Endothelial cell of umbilical vein (primary cell): Measurements from ENCODE around the gene ZNF660. TPM values are rescaled to one million over a fixed set of nuclear protein-coding genes. Genes with fewer than 3 reads are reported as not detected.

ENCODE experiments used
- BruUV-seq: library from RNA; stranded (reverse); fragments of 400-500 nt; replicated peaks from 2 replicates; lab custom pipeline; 2021; lab: Mats Ljungman, UMichigan
- CTCF ChIA-PET: fragments of 300-600, 350-600 bp; sonication (Branson Sonifier 250); formaldehyde crosslinking; loops from one replicate; lab custom pipeline; 2021; ENCODE audit warnings: antibody characterized with exemption, inconsistent platforms; lab: Charles Lee
- POLR2A ChIA-PET: fragments of 300-600, 350-600 bp; sonication (Branson Sonifier 250); formaldehyde crosslinking; loops from one replicate; lab custom pipeline; 2021; ENCODE audit warnings: antibody characterized with exemption, inconsistent platforms; lab: Charles Lee
- DNase-seq: peaks from one replicate; pipeline ENCODE4 v3.0.0-alpha.2; 2011; ENCODE audit warnings: low read depth, low spot score
- FAIRE-seq: peaks from 2 replicates; lab custom pipeline; 2011; peaks lifted over from hg19 to GRCh38; lab: Jason Lieb, UNC
- H2AFZ ChIP-seq: 2 replicates; pipeline ENCODE4 v1.6.0; 2012; ENCODE audit warnings: low read depth, low read length, control low read depth, inconsistent platforms
- H3K27ac ChIP-seq: 2 replicates; pipeline ENCODE4 v1.5.1; 2011; ENCODE audit warnings: low read depth, mild to moderate bottlenecking, control low read depth, low read length, moderate library complexity; ENCODE audit not compliant: insufficient read depth
- H3K27me3 ChIP-seq, 2 experiments: 2 replicates each; pipeline versions ENCODE4 v1.6.0 to v1.6.1; 2011; ENCODE audit warnings: low read length in 2 of 2, mixed read lengths in 1 of 2; ENCODE audit not compliant: control insufficient read depth in 2 of 2, insufficient read depth in 2 of 2
- H3K36me3 ChIP-seq, 2 experiments: 2 replicates in 1 of 2; 3 replicates in 1 of 2; pipeline ENCODE4 v1.5.1; 2011; ENCODE audit warnings: low read length in 2 of 2, mild to moderate bottlenecking in 1 of 2, moderate library complexity in 1 of 2; ENCODE audit not compliant: control insufficient read depth in 2 of 2, insufficient read depth in 2 of 2; ENCODE audit errors: extremely low read depth in 1 of 2
- H3K4me1 ChIP-seq: 3 replicates; pipeline ENCODE4 v1.5.1; 2011; ENCODE audit warnings: mild to moderate bottlenecking, low read length; ENCODE audit not compliant: control insufficient read depth, insufficient read depth; ENCODE audit errors: extremely low read depth
- H3K4me2 ChIP-seq: 2 replicates; pipeline ENCODE4 v1.6.1; 2011; ENCODE audit warnings: low read length, control low read depth, mixed read lengths; ENCODE audit not compliant: insufficient read depth
- H3K4me3 ChIP-seq, 3 experiments: fragments of 200-600 bp in 1 of 3; sonication (generic), shearing (Covaris generic) in 1 of 3; replicated peaks in 1 of 3; 2 replicates each; pipeline ENCODE4 v1.5.1; 2011 to 2016; ENCODE audit warnings: control low read depth in 3 of 3, low read length in 3 of 3, mild to moderate bottlenecking in 2 of 3, inconsistent platforms in 1 of 3, low read depth in 1 of 3, moderate library complexity in 1 of 3; ENCODE audit not compliant: insufficient read depth in 1 of 3
- H3K79me2 ChIP-seq: 2 replicates; pipeline ENCODE4 v1.6.0; 2012; ENCODE audit warnings: low read length, inconsistent platforms; ENCODE audit not compliant: control insufficient read depth, insufficient read depth
- H3K9ac ChIP-seq: replicated peaks from 2 replicates; pipeline ENCODE3; 2011; ENCODE audit warnings: low read length, control low read depth; ENCODE audit not compliant: insufficient read depth; ENCODE audit errors: extremely low read depth
- H3K9me1 ChIP-seq: replicated peaks from 3 replicates; pipeline ENCODE4 v1.6.0; 2011; ENCODE audit warnings: mild to moderate bottlenecking, low read length; ENCODE audit not compliant: control insufficient read depth, insufficient read depth; ENCODE audit errors: extremely low read depth
- H3K9me3 ChIP-seq: replicated peaks from 2 replicates; pipeline ENCODE4 v1.5.1; 2012; ENCODE audit warnings: low read length, inconsistent platforms; ENCODE audit not compliant: control insufficient read depth, insufficient read depth
- H4K20me1 ChIP-seq: replicated peaks from 2 replicates; pipeline ENCODE3; 2011; ENCODE audit warnings: mild to moderate bottlenecking, low read length; ENCODE audit not compliant: control insufficient read depth, insufficient read depth; ENCODE audit errors: extremely low read depth
- EZH2 ChIP-seq: IDR thresholded peaks from 2 replicates; pipeline ENCODE4 v1.6.1; 2012; ENCODE audit warnings: borderline replicate concordance, low read depth, mild to moderate bottlenecking, moderate library complexity, low read length, inconsistent platforms; ENCODE audit not compliant: severe bottlenecking
- FOS ChIP-seq: IDR thresholded peaks from 2 replicates; pipeline ENCODE4 v1.6.1; 2011; ENCODE audit warnings: mild to moderate bottlenecking, low read length, moderate library complexity, borderline replicate concordance; ENCODE audit not compliant: insufficient read depth
- GATA2 ChIP-seq: IDR thresholded peaks from 2 replicates; pipeline ENCODE4 v1.7.0; 2011; ENCODE audit warnings: low read depth, mild to moderate bottlenecking, moderate library complexity, mixed read lengths, low read length; ENCODE audit not compliant: insufficient read length, insufficient read depth
- JUN ChIP-seq: IDR thresholded peaks from 2 replicates; pipeline ENCODE4 v1.6.1; 2011; ENCODE audit warnings: borderline replicate concordance, low read depth; ENCODE audit not compliant: insufficient read length, insufficient read depth
- MYC ChIP-seq: IDR thresholded peaks from one replicate; pipeline ENCODE4 v1.6.1; 2011; ENCODE audit warnings: mild to moderate bottlenecking, low read depth, low read length
- POLR2A ChIP-seq: IDR thresholded peaks from 2 replicates; pipeline ENCODE4 v1.6.1; 2012; ENCODE audit warnings: low read depth, mild to moderate bottlenecking, control low read depth, low read length
- POLR2AphosphoS5 ChIP-seq: IDR thresholded peaks from 2 replicates; pipeline ENCODE4 v1.6.1; 2012; ENCODE audit warnings: low read depth, mild to moderate bottlenecking, control low read depth, low read length, moderate library complexity; ENCODE audit not compliant: insufficient read depth
- dilution Hi-C: fragments of 300-500 bp; cut with MboI; formaldehyde crosslinking; loops from one replicate; pipeline ENCODE4 v1.15.0; 2019; ENCODE audit warnings: low sequenced_read_pairs; ENCODE audit not compliant: extremely low pct_ligation_motif_present
- intact Hi-C: fragments of 100-400 bp; cut with micrococcal nuclease; formaldehyde crosslinking; loops from one replicate; pipeline ENCODE4 v1.10.0; 2022
- polyA plus RNA-seq, 4 experiments: library from polyadenylated mRNA; depleted of rRNA in 3 of 4; stranded (reverse) in 3 of 4; unstranded in 1 of 4; fragments of >200 nt; gene quantifications; 2 replicates each; pipeline versions ENCODE4 v1.2.1 to v1.2.3, GENCODE V29; 2011 to 2012; ENCODE audit warnings: missing spikeins in 1 of 4
- total RNA-seq: library from RNA; stranded (reverse); gene quantifications from 2 replicates; pipeline ENCODE4 v1.2.3, GENCODE V29; 2021
- TF ChIP-seq, protein P1 (sequence below): IDR thresholded peaks from 2 replicates; pipeline ENCODE4 v1.6.1; 2011; ENCODE audit not compliant: insufficient read depth, insufficient read length
- TF ChIP-seq, protein P2 (sequence below), 2 donors: IDR thresholded peaks; 1 replicate in 1 of 2; 2 replicates in 1 of 2; pipeline ENCODE4 v1.5.1; 2011; ENCODE audit warnings: low read length in 2 of 2, mild to moderate bottlenecking in 2 of 2, moderate library complexity in 2 of 2, control low read depth in 1 of 2, inconsistent platforms in 1 of 2, low read depth in 1 of 2; ENCODE audit not compliant: insufficient read depth in 1 of 2; ENCODE audit errors: extremely low read depth in 1 of 2

The ZNF660 gene
- total and polyA plus RNA-seq, 2 donors (not counting 3 experiments of a cell fraction or from before 2014, with no cell fraction given), result 0.44 to 1.5 TPM

DNA sequence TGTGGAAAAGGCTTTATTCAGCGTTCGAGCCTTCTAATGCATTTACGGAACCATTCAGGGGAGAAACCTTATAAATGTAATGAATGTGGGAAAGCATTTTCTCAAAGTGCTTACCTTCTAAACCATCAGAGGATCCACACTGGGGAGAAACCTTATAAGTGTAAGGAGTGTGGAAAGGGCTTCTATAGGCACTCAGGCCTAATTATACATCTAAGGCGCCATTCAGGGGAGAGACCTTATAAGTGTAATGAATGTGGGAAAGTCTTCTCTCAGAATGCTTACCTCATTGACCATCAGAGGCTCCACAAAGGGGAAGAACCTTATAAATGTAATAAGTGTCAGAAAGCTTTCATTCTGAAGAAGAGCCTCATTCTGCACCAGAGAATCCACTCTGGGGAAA, 57.6 kb downstream of the ZNF660 start:
- ChIA-PET CTCF (no interaction called here), POLR2A (no interaction called here)
- Histone ChIP-seq H3K4me1 (no peaks in the 10 kb centered on the region), H3K79me2 (no peaks in the 10 kb centered on the region), H3K27me3 (no peaks in the 10 kb centered on the region), H3K9me1 (no peaks in the 10 kb centered on the region), H3K27ac (no peak overlapping the region), H3K9me3 (peaks cover 17% of the 10 kb centered on the region), H3K4me2 (no peak overlapping the region), H2AFZ (no peak overlapping the region), H4K20me1 (no peaks in the 10 kb centered on the region), H3K9ac (no peak overlapping the region), H3K4me3 (no peak overlapping the region), H3K36me3 (peaks cover 15% of the 10 kb centered on the region in 2 experiments)
- FAIRE-seq, result no peak
- TF ChIP-seq, protein P1, sequence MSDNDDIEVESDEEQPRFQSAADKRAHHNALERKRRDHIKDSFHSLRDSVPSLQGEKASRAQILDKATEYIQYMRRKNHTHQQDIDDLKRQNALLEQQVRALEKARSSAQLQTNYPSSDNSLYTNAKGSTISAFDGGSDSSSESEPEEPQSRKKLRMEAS, result no peak
- TF ChIP-seq, protein P2, sequence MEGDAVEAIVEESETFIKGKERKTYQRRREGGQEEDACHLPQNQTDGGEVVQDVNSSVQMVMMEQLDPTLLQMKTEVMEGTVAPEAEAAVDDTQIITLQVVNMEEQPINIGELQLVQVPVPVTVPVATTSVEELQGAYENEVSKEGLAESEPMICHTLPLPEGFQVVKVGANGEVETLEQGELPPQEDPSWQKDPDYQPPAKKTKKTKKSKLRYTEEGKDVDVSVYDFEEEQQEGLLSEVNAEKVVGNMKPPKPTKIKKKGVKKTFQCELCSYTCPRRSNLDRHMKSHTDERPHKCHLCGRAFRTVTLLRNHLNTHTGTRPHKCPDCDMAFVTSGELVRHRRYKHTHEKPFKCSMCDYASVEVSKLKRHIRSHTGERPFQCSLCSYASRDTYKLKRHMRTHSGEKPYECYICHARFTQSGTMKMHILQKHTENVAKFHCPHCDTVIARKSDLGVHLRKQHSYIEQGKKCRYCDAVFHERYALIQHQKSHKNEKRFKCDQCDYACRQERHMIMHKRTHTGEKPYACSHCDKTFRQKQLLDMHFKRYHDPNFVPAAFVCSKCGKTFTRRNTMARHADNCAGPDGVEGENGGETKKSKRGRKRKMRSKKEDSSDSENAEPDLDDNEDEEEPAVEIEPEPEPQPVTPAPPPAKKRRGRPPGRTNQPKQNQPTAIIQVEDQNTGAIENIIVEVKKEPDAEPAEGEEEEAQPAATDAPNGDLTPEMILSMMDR (IDR thresholded peaks at IDR 0.05; ENCODE audit: extremely low read depth in 1 of 2, insufficient read depth in 1 of 2, low read depth in 1 of 2, low read length in 2 of 2), result no peak
- no peak for DNase-seq
- no TSS peak for BruUV-seq
- intact Hi-C loops, result loop anchor here (10.0 kb wide), 1 partner anchor 242 kb away; no protein-coding TSS in a partner anchor
- dilution Hi-C loops, result no loop called here

DNA sequence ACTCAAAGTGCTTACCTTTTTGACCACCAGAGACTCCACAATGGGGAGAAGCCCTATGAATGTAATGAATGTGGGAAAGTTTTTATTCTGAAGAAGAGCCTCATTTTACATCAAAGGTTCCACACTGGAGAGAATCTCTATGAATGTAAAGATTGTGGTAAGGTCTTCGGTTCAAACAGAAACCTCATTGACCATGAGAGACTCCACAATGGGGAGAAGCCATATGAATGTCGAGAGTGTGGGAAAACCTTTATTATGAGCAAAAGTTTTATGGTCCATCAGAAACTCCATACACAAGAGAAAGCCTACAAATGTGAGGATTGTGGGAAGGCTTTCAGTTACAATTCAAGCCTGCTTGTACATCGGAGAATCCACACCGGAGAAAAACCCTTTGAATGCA, 58.3 kb downstream of the ZNF660 start:
- POLR2A ChIA-PET, result no interaction called here
- H3K36me3 ChIP-seq, result peaks cover 15% of the 10 kb centered on the region in 2 experiments
- no peak overlapping the region for H3K4me2 ChIP-seq
- no peaks in the 10 kb centered on the region for H3K4me1 ChIP-seq
- H3K9ac ChIP-seq, result no peak overlapping the region
- BruUV-seq, result no TSS peak
- intact Hi-C loops (loop anchor here (10.0 kb wide), 1 partner anchor 242 kb away; no protein-coding TSS in a partner anchor), dilution Hi-C loops (no loop called here)
- no peak for DNase-seq
- CTCF ChIA-PET, result no interaction called here
- no peak for FAIRE-seq
- H3K9me3 ChIP-seq, result peaks cover 17% of the 10 kb centered on the region
- H3K27me3 ChIP-seq, result no peaks in the 10 kb centered on the region
- no peak overlapping the region for H3K4me3 ChIP-seq
- no peaks in the 10 kb centered on the region for H3K79me2 ChIP-seq
- no peak for TF ChIP-seq POLR2AphosphoS5
- TF ChIP-seq, protein P1, result no peak
- TF ChIP-seq MYC, result no peak
- TF ChIP-seq FOS, result no peak
- TF ChIP-seq EZH2, result no peak
- no peak for TF ChIP-seq JUN
- no peak for TF ChIP-seq GATA2
- TF ChIP-seq, protein P2 (IDR thresholded peaks at IDR 0.05; ENCODE audit: extremely low read depth in 1 of 2, insufficient read depth in 1 of 2, low read depth in 1 of 2, low read length in 2 of 2), result no peak
- no peak for TF ChIP-seq POLR2A
- no peaks in the 10 kb centered on the region for H3K9me1 ChIP-seq
- H2AFZ ChIP-seq, result no peak overlapping the region
- no peaks in the 10 kb centered on the region for H4K20me1 ChIP-seq
- no peak overlapping the region for H3K27ac ChIP-seq
